Measurements from ENCODE around the gene DMWD.
A peak's percentile ranks its signal among the peaks of the same experiment; 100 is the strongest.

The DMWD gene

GRCh38 chr19:45766869-45767346 lies 25.7 kb downstream of the DMWD start:
- Histone ChIP-seq H3K36me3 (replicated peaks) (no peaks in the 10 kb centered on the region; the same call in 1 of the 2 replicates), H3K4me3 (peak overlapping the region; percentile 63), H3K27me3 (ENCODE audit: low read depth) (no peaks in the 10 kb centered on the region), H3K9me3 (no peaks in the 10 kb centered on the region), H3K4me1 (peaks cover 15% of the 10 kb centered on the region)
- DNase-seq (ENCODE audit: low spot score in 2 of 2): no peak
- in situ Hi-C loops (cut with MboI; ENCODE audit: low sequenced_read_pairs): no loop called here

- Histone ChIP-seq H3K27me3 (ENCODE audit: low read depth) (no peaks in the 10 kb centered on the region), H3K9me3 (no peaks in the 10 kb centered on the region), H3K4me3 (no peak overlapping the region; the same call in 1 of the 2 replicates), H3K4me1 (peaks cover 15% of the 10 kb centered on the region), H3K36me3 (replicated peaks) (no peaks in the 10 kb centered on the region; the same call in 1 of the 2 replicates)
- no peak for DNase-seq (ENCODE audit: low spot score in 2 of 2)
- in situ Hi-C loops (cut with MboI; ENCODE audit: low sequenced_read_pairs): no loop called here
Observed at GRCh38 chr19:45766296-45766868, 26.3 kb downstream of the DMWD start.

DNA sequence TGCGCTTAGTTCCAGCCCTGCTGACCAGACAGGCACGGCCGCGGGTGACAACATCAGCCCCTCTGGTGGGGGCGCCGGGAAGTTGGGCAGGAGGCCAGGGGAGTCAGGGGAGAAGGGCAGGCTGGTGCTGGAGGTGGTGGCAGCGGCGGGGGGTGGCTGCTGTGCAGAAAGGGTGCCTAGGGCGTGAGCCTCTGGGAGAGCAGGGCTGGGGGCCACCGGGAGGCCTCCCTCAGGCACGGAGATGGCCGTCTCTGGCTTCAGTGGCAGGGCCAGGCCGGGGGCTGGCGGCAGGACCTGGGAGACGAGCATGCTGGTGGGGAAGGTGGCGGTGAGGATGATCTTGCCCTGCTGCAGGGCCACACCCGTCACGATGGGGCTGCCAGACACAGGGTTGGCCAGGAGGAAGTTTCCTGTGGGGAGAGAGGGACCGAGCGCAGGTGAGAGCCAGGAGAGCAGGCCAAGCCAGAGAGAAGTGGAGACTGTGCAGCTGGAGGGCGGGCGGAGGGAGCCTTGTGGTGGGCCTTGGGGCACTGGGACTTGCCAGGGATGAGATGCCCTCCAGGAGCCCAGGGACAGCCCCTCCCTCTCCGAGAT lies 26.8 kb downstream of the DMWD start:
- no peak for DNase-seq (ENCODE audit: low spot score in 2 of 2)
- H3K9me3 ChIP-seq: no peaks in the 10 kb centered on the region
- no peak overlapping the region for H3K4me3 ChIP-seq
- no peaks in the 10 kb centered on the region for H3K27me3 ChIP-seq (ENCODE audit: low read depth)
- in situ Hi-C loops (cut with MboI; ENCODE audit: low sequenced_read_pairs): no loop called here
- H3K36me3 ChIP-seq (replicated peaks): no peaks in the 10 kb centered on the region
- H3K4me1 ChIP-seq: peaks cover 11% of the 10 kb centered on the region

DNA sequence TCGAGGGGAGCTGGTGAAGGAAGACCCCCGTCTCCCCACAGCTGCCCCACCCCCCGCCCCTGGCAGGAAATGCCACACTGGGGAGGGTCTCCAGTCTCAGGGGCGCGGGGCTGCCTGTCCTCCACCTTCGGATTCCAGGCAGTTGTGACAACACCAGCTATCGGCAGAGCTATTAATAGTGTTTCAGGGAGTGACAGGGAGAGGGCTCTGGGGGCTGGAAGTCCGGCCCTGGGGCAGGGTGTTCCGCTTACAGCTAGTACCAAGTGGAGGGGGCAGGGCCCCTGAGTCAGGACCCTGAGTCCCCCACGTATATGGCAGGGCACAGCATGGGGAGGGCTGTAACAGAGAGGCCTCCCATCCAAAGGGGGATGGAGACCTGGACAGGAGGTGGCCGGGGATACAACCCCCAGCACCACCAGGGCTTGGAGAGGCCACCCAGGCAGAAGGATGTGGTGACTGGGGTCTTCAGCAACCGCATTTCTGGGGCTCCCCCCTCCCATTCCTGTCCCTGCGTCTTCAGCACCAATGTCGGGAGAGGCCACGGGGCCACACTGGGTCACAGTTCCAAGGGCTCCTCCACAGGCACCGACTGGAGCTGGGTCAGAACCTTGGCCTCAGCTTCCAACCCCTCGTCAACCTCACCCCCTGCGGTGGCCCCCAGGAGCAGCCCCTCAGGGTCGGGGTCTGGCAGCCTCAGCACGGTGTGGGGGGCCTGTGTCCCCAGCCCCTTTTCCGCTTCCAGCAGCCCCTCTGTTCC lies 27.5 kb downstream of the DMWD start:
- Histone ChIP-seq H3K36me3 (replicated peaks) (no peaks in the 10 kb centered on the region), H3K4me1 (peaks cover 11% of the 10 kb centered on the region), H3K27me3 (ENCODE audit: low read depth) (no peaks in the 10 kb centered on the region), H3K4me3 (no peak overlapping the region), H3K9me3 (no peaks in the 10 kb centered on the region)
- no peak for DNase-seq (ENCODE audit: low spot score in 2 of 2)
- in situ Hi-C loops (cut with MboI; ENCODE audit: low sequenced_read_pairs): no loop called here

DNA sequence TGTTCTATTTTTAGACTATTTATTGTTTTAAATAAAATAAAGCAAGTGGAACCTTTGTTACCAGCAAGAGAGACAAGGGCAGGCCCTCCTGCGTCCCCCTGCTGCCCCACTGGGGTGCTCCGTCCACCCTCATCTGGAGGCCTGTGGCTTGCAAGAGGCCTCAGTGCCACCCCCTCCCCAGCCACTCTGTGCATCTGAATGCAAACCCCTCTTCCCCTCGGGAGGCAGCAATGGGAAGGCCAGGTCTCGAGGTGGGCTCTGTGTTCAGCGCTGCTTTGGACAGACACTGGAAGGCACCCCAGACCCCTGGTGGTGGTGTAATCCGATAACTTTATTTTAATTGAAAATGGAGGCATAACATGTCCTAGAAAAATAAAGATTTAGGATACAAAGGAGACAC lies 28.2 kb downstream of the DMWD start:
- Histone ChIP-seq H3K4me3 (no peak overlapping the region), H3K36me3 (replicated peaks) (no peaks in the 10 kb centered on the region), H3K27me3 (ENCODE audit: low read depth) (no peaks in the 10 kb centered on the region), H3K4me1 (peaks cover 11% of the 10 kb centered on the region), H3K9me3 (no peaks in the 10 kb centered on the region)
- DNase-seq (ENCODE audit: low spot score in 2 of 2): no peak
- in situ Hi-C loops (cut with MboI; ENCODE audit: low sequenced_read_pairs): no loop called here

DNA sequence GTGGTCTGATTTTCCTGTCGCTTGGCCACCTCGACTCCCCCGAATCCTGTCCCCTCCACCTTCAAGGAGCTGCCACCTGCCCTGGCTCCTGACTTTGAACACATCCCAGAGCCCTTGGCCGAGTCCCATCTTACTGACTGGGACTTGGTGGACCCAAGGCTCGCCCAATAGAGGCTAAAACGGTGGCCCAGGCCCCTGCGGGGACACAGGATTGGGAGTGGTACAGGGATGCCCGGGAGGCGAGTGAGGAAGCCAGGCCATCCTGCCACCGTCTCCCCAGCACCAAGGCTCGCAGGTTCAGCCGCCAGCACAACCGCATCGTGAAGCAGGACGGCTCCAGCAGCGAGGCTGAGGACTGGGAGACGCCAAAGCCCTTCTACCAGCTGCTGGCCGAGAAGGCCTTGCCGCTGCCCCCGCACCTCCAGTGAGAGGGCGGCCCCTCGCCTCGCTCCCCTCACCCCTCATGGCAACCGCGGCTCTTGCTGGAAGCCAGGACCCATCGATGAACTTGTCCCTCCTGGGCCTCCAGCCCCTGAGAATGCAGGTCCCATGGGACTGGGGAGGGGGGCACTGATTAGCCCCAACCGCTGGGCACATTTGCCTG lies 28.9 kb downstream of the DMWD start:
- H3K36me3 ChIP-seq (replicated peaks): no peaks in the 10 kb centered on the region
- peaks cover 11% of the 10 kb centered on the region for H3K4me1 ChIP-seq
- no peak for DNase-seq (ENCODE audit: low spot score in 2 of 2)
- in situ Hi-C loops (cut with MboI; ENCODE audit: low sequenced_read_pairs): no loop called here
- H3K27me3 ChIP-seq (ENCODE audit: low read depth): no peaks in the 10 kb centered on the region
- no peaks in the 10 kb centered on the region for H3K9me3 ChIP-seq
- H3K4me3 ChIP-seq: no peak overlapping the region

- no peaks in the 10 kb centered on the region for H3K9me3 ChIP-seq
- H3K4me1 ChIP-seq: peaks cover 11% of the 10 kb centered on the region
- H3K4me3 ChIP-seq: no peak overlapping the region
- in situ Hi-C loops (cut with MboI; ENCODE audit: low sequenced_read_pairs): no loop called here
- no peak for DNase-seq (ENCODE audit: low spot score in 2 of 2)
- H3K36me3 ChIP-seq (replicated peaks): no peaks in the 10 kb centered on the region
- H3K27me3 ChIP-seq (ENCODE audit: low read depth): no peaks in the 10 kb centered on the region
Observed at GRCh38 chr19:45762870-45763631, 29.6 kb downstream of the DMWD start.

GRCh38 chr19:45761714-45762113 lies 30.9 kb downstream of the DMWD start:
- Histone ChIP-seq H3K36me3 (replicated peaks) (no peaks in the 10 kb centered on the region), H3K27me3 (ENCODE audit: low read depth) (no peaks in the 10 kb centered on the region), H3K9me3 (no peaks in the 10 kb centered on the region), H3K4me3 (no peak overlapping the region), H3K4me1 (peaks cover 8% of the 10 kb centered on the region)
- in situ Hi-C loops (cut with MboI; ENCODE audit: low sequenced_read_pairs): no loop called here
- no peak for DNase-seq (ENCODE audit: low spot score in 2 of 2)

DNA sequence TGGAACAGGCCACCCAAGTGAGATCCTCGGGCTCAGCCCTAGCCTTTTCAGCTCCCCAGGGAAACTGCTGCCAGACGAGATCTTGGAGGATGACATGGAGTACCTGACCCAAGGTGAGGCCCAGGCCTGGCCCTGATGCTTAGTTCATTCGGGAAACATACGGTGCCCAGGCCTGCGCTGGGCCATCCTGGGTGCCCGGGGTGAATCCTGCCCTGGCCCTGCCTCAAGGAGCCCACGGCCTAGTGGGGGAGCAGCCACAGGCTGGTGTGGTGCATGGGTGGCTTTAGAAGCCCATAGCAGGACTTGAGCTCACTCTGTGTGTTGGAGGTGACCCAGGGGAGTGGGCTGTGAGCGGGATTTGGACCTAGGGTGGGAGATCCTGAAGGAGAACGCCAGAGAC lies 33.7 kb downstream of the DMWD start:
- Histone ChIP-seq H3K27me3 (ENCODE audit: low read depth) (no peaks in the 10 kb centered on the region), H3K4me3 (no peak overlapping the region), H3K36me3 (replicated peaks) (no peaks in the 10 kb centered on the region), H3K9me3 (no peaks in the 10 kb centered on the region), H3K4me1 (0 out of 2 replicates have a peak, but pooled peaks cover 2% of the 10 kb centered on the region)
- DNase-seq (ENCODE audit: low spot score in 2 of 2): no peak
- in situ Hi-C loops (cut with MboI; ENCODE audit: low sequenced_read_pairs): no loop called here

GRCh38 chr19:45757695-45758094 lies 35.0 kb downstream of the DMWD start:
- no peak for DNase-seq (ENCODE audit: low spot score in 2 of 2)
- Histone ChIP-seq H3K4me3 (no peak overlapping the region), H3K4me1 (0 out of 2 replicates have a peak, but pooled peaks cover 2% of the 10 kb centered on the region), H3K9me3 (no peaks in the 10 kb centered on the region), H3K27me3 (ENCODE audit: low read depth) (no peaks in the 10 kb centered on the region), H3K36me3 (replicated peaks) (no peaks in the 10 kb centered on the region)
- in situ Hi-C loops (cut with MboI; ENCODE audit: low sequenced_read_pairs): no loop called here

DNA sequence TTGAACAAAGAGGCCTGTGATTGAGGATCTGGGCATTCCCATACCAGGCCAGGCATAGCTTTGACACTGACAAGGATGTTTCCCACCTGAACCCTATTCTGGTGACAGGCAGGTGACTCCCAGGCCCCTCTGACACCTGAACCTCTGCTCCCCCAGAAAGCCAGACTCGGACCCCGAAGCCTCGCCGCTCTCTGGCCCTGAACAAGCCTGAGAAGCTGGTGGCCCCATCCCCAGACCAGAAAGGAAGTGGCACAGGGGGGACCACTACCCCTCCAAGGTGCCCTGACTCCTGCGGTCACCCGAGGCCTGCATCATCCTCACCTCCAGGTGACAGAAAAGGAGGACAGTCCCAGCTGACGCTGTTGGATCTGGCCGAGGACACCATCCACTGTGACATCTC lies 38.3 kb downstream of the DMWD start:
- H3K27me3 ChIP-seq (ENCODE audit: low read depth): no peaks in the 10 kb centered on the region
- no peak for DNase-seq (ENCODE audit: low spot score in 2 of 2)
- H3K4me1 ChIP-seq: 0 out of 2 replicates have a peak, but pooled peaks cover 2% of the 10 kb centered on the region
- H3K9me3 ChIP-seq: no peaks in the 10 kb centered on the region
- no peak overlapping the region for H3K4me3 ChIP-seq
- no peaks in the 10 kb centered on the region for H3K36me3 ChIP-seq (replicated peaks)
- in situ Hi-C loops (cut with MboI; ENCODE audit: low sequenced_read_pairs): no loop called here

DNA sequence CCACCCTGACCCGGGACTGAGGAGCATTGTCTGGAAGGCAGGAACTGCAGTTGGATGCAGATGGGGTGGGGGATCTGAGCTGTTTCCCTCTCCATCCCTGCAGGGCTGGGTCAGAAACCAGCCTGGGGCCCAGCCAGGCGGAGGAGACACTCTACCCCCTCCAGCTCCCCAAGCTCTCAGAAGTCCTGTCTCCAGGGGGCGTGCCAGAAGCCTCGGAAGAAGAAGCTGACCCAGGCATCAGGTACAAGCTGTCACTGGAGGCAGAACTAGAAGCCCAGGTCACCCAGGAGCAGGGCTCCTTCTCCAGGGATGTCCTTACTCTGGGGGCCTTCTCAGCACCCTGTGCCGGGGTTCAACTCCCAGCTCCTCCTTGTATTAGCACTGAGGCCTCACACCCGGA lies 39.1 kb downstream of the DMWD start:
- Histone ChIP-seq H3K4me3 (no peak overlapping the region), H3K9me3 (no peaks in the 10 kb centered on the region), H3K4me1 (0 out of 2 replicates have a peak, but pooled peaks cover 2% of the 10 kb centered on the region), H3K36me3 (replicated peaks) (no peaks in the 10 kb centered on the region), H3K27me3 (ENCODE audit: low read depth) (no peaks in the 10 kb centered on the region)
- in situ Hi-C loops (cut with MboI; ENCODE audit: low sequenced_read_pairs): no loop called here
- DNase-seq (ENCODE audit: low spot score in 2 of 2): no peak

DNA sequence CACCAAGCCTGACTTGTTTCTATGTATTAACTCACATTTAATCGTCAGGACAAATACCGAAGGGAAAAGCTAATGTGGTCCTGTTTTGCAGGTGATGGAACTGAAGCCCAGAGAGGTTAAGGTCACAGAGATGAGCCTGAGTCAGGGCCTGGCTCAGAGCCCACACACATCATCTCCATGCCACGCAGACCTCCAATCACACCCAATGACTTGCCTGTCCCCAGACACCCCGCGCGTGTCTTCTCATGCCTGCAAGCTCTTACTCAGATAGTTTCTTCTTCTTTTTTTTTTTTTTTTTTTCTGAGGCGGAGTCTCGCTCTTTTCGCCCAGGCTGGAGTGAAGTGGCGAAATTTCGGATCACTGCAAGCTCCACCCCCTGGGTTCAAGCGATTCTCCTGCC lies 40.0 kb downstream of the DMWD start:
- Histone ChIP-seq H3K4me1 (0 out of 2 replicates have a peak, but pooled peaks cover 2% of the 10 kb centered on the region), H3K4me3 (no peak overlapping the region), H3K27me3 (ENCODE audit: low read depth) (no peaks in the 10 kb centered on the region), H3K9me3 (no peaks in the 10 kb centered on the region), H3K36me3 (replicated peaks) (no peaks in the 10 kb centered on the region)
- in situ Hi-C loops (cut with MboI; ENCODE audit: low sequenced_read_pairs): no loop called here
- DNase-seq (ENCODE audit: low spot score in 2 of 2): no peak

All from HAP-1 (cell line).